Karpas-422 (cell line): ENCODE measurements around the gene ACCS. TPM values are rescaled to one million over a fixed set of nuclear protein-coding genes. Genes with fewer than 3 reads are reported as not detected.
A peak's percentile ranks its signal among the peaks of the same experiment; 100 is the strongest.

Experiments
- DNase-seq: peaks from one replicate; pipeline ENCODE4 v3.0.0-alpha.2; 2015
- H2AFZ ChIP-seq: fragments of 200-600 bp; sonication (generic); 2 replicates; pipeline ENCODE4 v1.6.1; 2014; ENCODE audit warnings: antibody characterized with exemption, low read length, mixed read lengths
- H3K27ac ChIP-seq: fragments of 200-600 bp; sonication (generic); 2 replicates; pipeline ENCODE4 v1.5.1; 2014; ENCODE audit warnings: mild to moderate bottlenecking, low read length, moderate library complexity
- H3K27me3 ChIP-seq: fragments of 200-600 bp; sonication (generic); 2 replicates; pipeline ENCODE4 v1.6.1; 2014; ENCODE audit warnings: low read length, mixed read lengths
- H3K36me3 ChIP-seq: fragments of 200-600 bp; sonication (generic); 2 replicates; pipeline ENCODE4 v1.6.1; 2014; ENCODE audit warnings: low read length, mixed read lengths; ENCODE audit not compliant: insufficient read depth
- H3K4me1 ChIP-seq: fragments of 200-600 bp; sonication (generic); 2 replicates; pipeline ENCODE4 v1.6.1; 2014; ENCODE audit warnings: mild to moderate bottlenecking, low read length, mixed read lengths
- H3K4me2 ChIP-seq: fragments of 200-600 bp; sonication (generic); 2 replicates; pipeline ENCODE4 v1.6.1; 2014; ENCODE audit warnings: low read length, low read depth, mild to moderate bottlenecking; ENCODE audit not compliant: poor library complexity, severe bottlenecking
- H3K4me3 ChIP-seq: fragments of 200-600 bp; sonication (generic); 2 replicates; pipeline ENCODE4 v1.5.1; 2014; ENCODE audit warnings: mild to moderate bottlenecking, antibody characterized with exemption, low read length, mixed read lengths
- H3K79me2 ChIP-seq: fragments of 200-600 bp; sonication (generic); 2 replicates; pipeline ENCODE4 v1.6.1; 2014; ENCODE audit warnings: mild to moderate bottlenecking, low read length, mixed read lengths
- H3K9ac ChIP-seq: fragments of 200-600 bp; sonication (generic); 2 replicates; pipeline ENCODE4 v1.6.0; 2014; ENCODE audit warnings: low read length
- H3K9me2 ChIP-seq: fragments of 200-600 bp; sonication (generic), shearing (Covaris generic); replicated peaks from 2 replicates; pipeline ENCODE4 v1.6.0; 2014; ENCODE audit warnings: mild to moderate bottlenecking, low read length, moderate library complexity; ENCODE audit not compliant: insufficient read depth
- H3K9me3 ChIP-seq: fragments of 300-700, 200-600 bp; sonication (generic); 2 replicates; pipeline ENCODE4 v1.6.1; 2014; ENCODE audit warnings: low read length, mixed read lengths
- H4K20me1 ChIP-seq: fragments of 200-600 bp; sonication (generic); 2 replicates; pipeline ENCODE4 v1.6.1; 2014; ENCODE audit warnings: mild to moderate bottlenecking, antibody characterized with exemption, low read length, low read depth; ENCODE audit not compliant: insufficient read depth
- total RNA-seq: library from RNA; depleted of rRNA; stranded (reverse); fragments of >200 nt; shearing (Covaris generic); gene quantifications from 2 replicates; pipeline ENCODE4 v1.2.3, GENCODE V29; 2014; ENCODE audit warnings: low replicate concordance

Gene ACCS
- total RNA-seq, 1 experiment from 2014 or later: 65.3 TPM

DNA sequence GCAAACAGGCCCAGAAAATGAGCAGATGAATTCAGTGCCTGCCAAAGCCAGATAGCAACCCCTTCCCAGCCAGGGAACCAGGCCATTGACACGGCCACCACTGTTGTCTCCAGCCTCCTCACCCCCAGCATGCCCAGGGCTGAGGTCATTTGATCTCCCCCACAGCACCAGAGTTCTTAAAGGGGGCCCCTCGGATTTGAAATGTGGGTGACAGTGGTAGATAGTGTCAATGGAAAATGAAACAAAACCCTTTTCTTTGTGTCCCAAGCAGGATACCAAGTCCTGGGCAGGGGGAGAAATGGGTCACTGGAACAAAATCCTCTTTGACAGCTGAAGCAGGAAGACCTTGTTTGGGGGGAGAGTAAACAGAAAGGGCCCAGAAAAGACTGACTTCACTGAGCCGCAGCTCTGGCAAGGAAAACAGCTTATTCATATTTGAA, 32.6 kb upstream of the ACCS start:
- H3K4me3 ChIP-seq: no peak overlapping the region
- no peak overlapping the region for H3K4me2 ChIP-seq
- H3K9me3 ChIP-seq: no peaks in the 10 kb centered on the region
- no peaks in the 10 kb centered on the region for H4K20me1 ChIP-seq
- H3K79me2 ChIP-seq: no peaks in the 10 kb centered on the region
- H3K9ac ChIP-seq: no peak overlapping the region
- H3K27me3 ChIP-seq: 0 out of 2 replicates have a peak, but pooled peaks cover 4% of the 10 kb centered on the region
- no peaks in the 10 kb centered on the region for H3K36me3 ChIP-seq
- H3K27ac ChIP-seq: no peak overlapping the region
- no peaks in the 10 kb centered on the region for H3K9me2 ChIP-seq
- no peak for DNase-seq
- H2AFZ ChIP-seq: no peak overlapping the region
- peaks cover 3% of the 10 kb centered on the region; the same call in 1 of the 2 replicates for H3K4me1 ChIP-seq

DNA sequence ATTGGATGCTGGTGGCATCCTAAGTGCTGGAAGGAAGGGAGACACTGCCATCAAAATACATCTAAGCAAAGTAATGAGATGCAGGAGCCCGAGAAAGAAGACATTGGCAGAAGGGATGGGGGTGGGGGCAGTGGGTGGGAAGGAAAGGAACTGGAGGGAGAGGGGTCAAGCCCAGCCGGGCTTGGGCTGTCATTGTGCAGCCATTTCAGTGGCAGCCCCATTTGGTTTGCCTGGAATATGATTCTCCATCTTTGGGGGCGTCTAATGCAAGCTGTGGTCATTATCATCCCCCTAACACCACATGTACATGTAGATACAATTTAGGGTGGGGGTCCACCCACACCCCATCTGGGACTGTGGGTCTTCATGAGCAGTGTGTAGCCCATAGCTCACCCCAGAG, 32.2 kb upstream of the ACCS start:
- Histone ChIP-seq H3K4me2 (no peak overlapping the region), H3K9me3 (no peaks in the 10 kb centered on the region), H3K4me3 (no peak overlapping the region), H3K27me3 (0 out of 2 replicates have a peak, but pooled peaks cover 4% of the 10 kb centered on the region), H3K4me1 (peaks cover 3% of the 10 kb centered on the region; the same call in 1 of the 2 replicates), H3K36me3 (no peaks in the 10 kb centered on the region), H3K27ac (no peak overlapping the region), H3K9ac (no peak overlapping the region), H4K20me1 (no peaks in the 10 kb centered on the region), H2AFZ (no peak overlapping the region), H3K9me2 (no peaks in the 10 kb centered on the region), H3K79me2 (no peaks in the 10 kb centered on the region)
- DNase-seq: no peak

DNA sequence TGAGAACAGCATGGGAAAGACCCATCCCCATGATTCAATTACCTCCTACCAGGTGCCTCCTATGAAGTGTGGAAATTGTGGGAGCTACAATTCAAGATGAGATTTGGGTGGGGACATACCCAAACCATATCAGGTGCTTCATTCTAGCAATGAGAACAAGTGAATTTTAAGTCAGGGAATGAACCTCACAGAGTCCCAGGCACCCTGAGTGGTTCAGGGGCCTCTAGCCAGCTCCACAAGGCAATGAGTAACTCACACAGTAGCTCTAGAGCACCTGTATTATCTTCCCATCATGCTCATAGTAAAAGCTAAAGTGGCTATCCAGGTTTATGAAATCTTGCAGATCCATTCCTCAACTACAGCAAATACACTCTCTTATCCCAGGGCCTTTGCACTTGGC, 31.4 kb upstream of the ACCS start:
- no peaks in the 10 kb centered on the region for H3K9me3 ChIP-seq
- H2AFZ ChIP-seq: no peak overlapping the region
- no peak overlapping the region for H3K27ac ChIP-seq
- H3K9ac ChIP-seq: no peak overlapping the region
- no peak for DNase-seq
- no peaks in the 10 kb centered on the region for H4K20me1 ChIP-seq
- H3K27me3 ChIP-seq: 0 out of 2 replicates have a peak, but pooled peaks cover 4% of the 10 kb centered on the region
- no peaks in the 10 kb centered on the region for H3K79me2 ChIP-seq
- H3K9me2 ChIP-seq: no peaks in the 10 kb centered on the region
- H3K4me1 ChIP-seq: peaks cover 3% of the 10 kb centered on the region; the same call in 1 of the 2 replicates
- H3K36me3 ChIP-seq: no peaks in the 10 kb centered on the region
- H3K4me3 ChIP-seq: no peak overlapping the region
- H3K4me2 ChIP-seq: no peak overlapping the region

DNA sequence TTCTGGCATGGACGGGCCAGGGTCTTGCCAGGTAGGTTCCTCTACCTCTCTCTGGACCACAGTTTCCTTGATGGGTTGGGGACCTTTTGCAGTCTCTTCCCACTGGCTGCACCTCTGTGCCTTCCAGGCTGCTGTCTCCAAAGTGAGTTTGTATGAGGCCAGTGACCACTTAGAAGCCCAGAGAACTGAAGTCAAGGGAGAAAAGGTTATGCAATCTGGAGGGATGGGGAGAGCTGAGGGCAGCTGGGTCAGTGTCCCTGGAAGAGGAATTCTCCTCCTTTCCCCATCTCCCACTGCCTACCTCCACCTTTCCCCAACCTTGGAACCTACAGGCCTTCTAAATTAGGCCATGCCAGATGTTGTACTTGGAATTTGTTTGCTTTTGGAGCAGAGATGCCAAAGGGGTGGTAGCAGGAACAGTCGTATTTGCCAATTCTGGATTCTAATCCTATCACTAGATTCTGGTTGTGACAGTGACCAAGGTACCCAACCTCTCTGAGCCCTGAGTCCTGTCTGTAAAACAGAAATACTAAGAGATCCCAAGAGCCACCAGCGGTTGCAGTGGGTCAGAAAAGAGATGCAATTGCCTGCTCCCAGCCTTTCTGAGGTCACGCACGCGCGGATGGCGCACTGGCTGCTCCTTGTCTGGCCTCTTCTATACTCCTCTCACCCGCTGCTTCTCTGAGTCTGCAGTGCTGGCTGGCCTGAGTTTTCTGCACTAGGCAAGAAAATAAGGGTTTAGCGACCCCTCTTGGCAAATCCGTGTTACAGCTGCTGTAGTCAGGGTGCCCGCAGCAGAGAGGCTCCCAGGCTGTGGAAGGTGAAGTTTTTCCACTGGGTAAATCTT, 29.0 kb upstream of the ACCS start:
- H3K36me3 ChIP-seq: no peaks in the 10 kb centered on the region
- H3K4me1 ChIP-seq: peaks cover 3% of the 10 kb centered on the region; the same call in 1 of the 2 replicates
- no peak overlapping the region for H2AFZ ChIP-seq
- H3K79me2 ChIP-seq: no peaks in the 10 kb centered on the region
- 0 out of 2 replicates have a peak, but pooled peaks cover 4% of the 10 kb centered on the region for H3K27me3 ChIP-seq
- peak; percentile 92 for DNase-seq
- no peaks in the 10 kb centered on the region for H3K9me2 ChIP-seq
- H3K4me2 ChIP-seq: no peak overlapping the region
- H3K9me3 ChIP-seq: no peaks in the 10 kb centered on the region
- no peaks in the 10 kb centered on the region for H4K20me1 ChIP-seq
- H3K4me3 ChIP-seq: no peak overlapping the region
- H3K9ac ChIP-seq: 0 out of 2 replicates have a peak overlapping the region, but pooled peaks have one; percentile 29
- H3K27ac ChIP-seq: no peak overlapping the region

DNA sequence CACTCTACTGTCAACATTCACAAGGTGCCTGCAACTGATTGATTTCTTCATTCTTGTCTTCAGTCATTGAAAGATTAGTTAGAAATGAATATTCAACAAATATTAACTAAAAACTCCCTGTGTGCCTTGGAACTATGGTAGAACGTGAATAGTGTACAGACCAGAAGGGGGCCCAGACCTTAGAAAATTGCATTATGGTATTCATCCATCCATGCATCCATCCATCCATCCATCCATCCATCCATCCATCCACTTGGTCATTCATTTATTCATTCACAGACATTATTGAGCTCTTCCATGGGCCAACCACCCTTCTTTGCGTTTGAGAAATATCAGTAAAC, 28.4 kb upstream of the ACCS start:
- Histone ChIP-seq H3K9me3 (no peaks in the 10 kb centered on the region), H3K27me3 (0 out of 2 replicates have a peak, but pooled peaks cover under 1% of the 10 kb centered on the region), H3K4me1 (peaks cover 3% of the 10 kb centered on the region; the same call in 1 of the 2 replicates), H3K9ac (no peak overlapping the region), H3K79me2 (no peaks in the 10 kb centered on the region), H3K36me3 (no peaks in the 10 kb centered on the region), H4K20me1 (no peaks in the 10 kb centered on the region), H3K27ac (no peak overlapping the region), H3K4me3 (no peak overlapping the region), H3K4me2 (no peak overlapping the region), H2AFZ (no peak overlapping the region), H3K9me2 (no peaks in the 10 kb centered on the region)
- no peak for DNase-seq

DNA sequence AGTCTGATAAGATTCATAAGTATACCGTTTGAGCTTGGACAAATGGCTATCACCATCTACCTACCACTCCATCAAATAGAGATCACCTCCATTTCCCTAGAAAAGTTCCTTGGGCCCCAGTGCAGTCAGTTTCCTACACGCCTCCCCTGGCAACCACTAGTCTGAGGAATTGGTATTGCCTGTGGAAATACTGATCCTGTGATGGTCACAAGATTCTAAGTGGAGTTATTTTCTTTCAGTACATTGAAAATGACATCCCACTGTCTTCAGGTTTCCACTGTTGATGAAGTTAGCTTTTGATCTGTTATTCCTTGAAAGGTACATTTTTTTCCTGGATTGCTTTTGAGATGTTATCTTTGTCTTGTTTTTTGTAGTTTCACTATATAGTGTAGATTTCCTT, 22.9 kb upstream of the ACCS start:
- Histone ChIP-seq H3K27me3 (no peaks in the 10 kb centered on the region), H3K4me2 (no peak overlapping the region), H3K9ac (no peak overlapping the region), H3K27ac (no peak overlapping the region), H3K9me3 (no peaks in the 10 kb centered on the region), H4K20me1 (no peaks in the 10 kb centered on the region), H3K4me1 (no peaks in the 10 kb centered on the region), H3K36me3 (no peaks in the 10 kb centered on the region), H2AFZ (no peak overlapping the region), H3K4me3 (no peak overlapping the region), H3K79me2 (no peaks in the 10 kb centered on the region), H3K9me2 (no peaks in the 10 kb centered on the region)
- no peak for DNase-seq

DNA sequence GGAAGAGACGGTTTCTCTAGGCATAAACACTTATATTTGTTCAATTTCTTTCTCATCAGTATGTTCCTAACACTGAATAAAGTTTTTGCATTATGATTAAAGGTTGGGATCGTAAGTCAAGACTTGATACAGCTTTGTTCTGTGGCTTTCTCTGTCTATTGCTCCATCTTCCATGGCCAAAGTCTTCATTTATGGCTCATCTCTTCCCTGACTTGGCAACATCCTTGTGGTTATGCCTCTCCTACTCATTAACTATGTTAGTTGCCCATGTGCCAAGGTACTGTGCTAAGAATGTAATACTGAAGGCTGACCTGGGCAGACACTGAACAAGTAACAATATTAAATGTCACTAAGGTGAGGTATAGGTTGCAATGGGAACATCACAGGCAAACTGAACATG, 19.9 kb upstream of the ACCS start:
- H3K4me3 ChIP-seq: no peak overlapping the region
- H3K9me3 ChIP-seq: no peaks in the 10 kb centered on the region
- H3K27me3 ChIP-seq: no peaks in the 10 kb centered on the region
- no peak overlapping the region for H3K4me2 ChIP-seq
- H3K36me3 ChIP-seq: no peaks in the 10 kb centered on the region
- no peaks in the 10 kb centered on the region; the same call in 1 of the 2 replicates for H3K9me2 ChIP-seq
- DNase-seq: no peak
- no peaks in the 10 kb centered on the region for H3K4me1 ChIP-seq
- H3K27ac ChIP-seq: no peak overlapping the region
- no peak overlapping the region for H2AFZ ChIP-seq
- H3K9ac ChIP-seq: no peak overlapping the region
- H4K20me1 ChIP-seq: no peaks in the 10 kb centered on the region
- H3K79me2 ChIP-seq: no peaks in the 10 kb centered on the region

DNA sequence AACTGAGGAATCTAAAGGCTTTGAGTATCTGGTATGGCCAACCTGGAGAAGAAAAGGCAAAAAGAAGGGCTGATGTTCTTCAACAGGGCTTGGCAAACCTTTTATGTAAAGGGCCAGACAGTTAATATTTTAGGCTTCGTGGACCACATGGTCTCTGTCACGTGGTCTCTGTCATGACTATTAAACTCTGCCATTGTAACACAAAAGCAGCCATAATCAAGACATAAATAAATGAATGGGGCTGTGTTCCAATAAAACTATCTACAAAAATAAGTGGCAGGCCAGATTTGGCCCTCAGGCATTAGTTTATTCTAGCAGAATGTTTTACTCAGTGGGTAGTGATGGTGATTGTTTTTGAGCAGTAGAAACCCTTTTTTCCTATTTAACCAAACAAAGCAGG, 18.8 kb upstream of the ACCS start:
- no peaks in the 10 kb centered on the region for H3K4me1 ChIP-seq
- DNase-seq: no peak
- H2AFZ ChIP-seq: no peak overlapping the region
- no peaks in the 10 kb centered on the region for H4K20me1 ChIP-seq
- H3K9me3 ChIP-seq: no peaks in the 10 kb centered on the region
- H3K9ac ChIP-seq: no peak overlapping the region
- no peak overlapping the region for H3K27ac ChIP-seq
- H3K79me2 ChIP-seq: no peaks in the 10 kb centered on the region
- H3K36me3 ChIP-seq: no peaks in the 10 kb centered on the region
- no peaks in the 10 kb centered on the region for H3K27me3 ChIP-seq
- H3K4me3 ChIP-seq: no peak overlapping the region
- no peaks in the 10 kb centered on the region; the same call in 1 of the 2 replicates for H3K9me2 ChIP-seq
- no peak overlapping the region for H3K4me2 ChIP-seq
